Activated CD8-positive, alpha-beta memory T cell treated with anti-CD3 and anti-CD28 coated beads for 24 hours (primary cell): ENCODE results near the gene TMEM107.
A peak's percentile ranks its signal among the peaks of the same experiment; 100 is the strongest.
"Not testable (repeated sequence)": the region's sequence is repeated elsewhere in the genome, so short reads cannot be mapped to it uniquely, and the experiment has no call there.

Experiments used
- DNase-seq: peaks from one replicate; pipeline ENCODE4 v3.0.0-alpha.2; 2020

TMEM107 gene

GRCh38 chr17:8189041-8189710 lies 13.0 kb upstream of the TMEM107 start:
- DNase-seq, result peak; percentile 69

GRCh38 chr17:8188263-8188839 lies 12.2 kb upstream of the TMEM107 start:
- DNase-seq, result peak; percentile 66

GRCh38 chr17:8187517-8188262 lies 11.5 kb upstream of the TMEM107 start:
- peak; percentile 99 for DNase-seq

- DNase-seq, result peak; percentile 100
Observed at GRCh38 chr17:8186787-8187516, 10.8 kb upstream of the TMEM107 start.

- no peak for DNase-seq
Observed at GRCh38 chr17:8186446-8186786, 10.2 kb upstream of the TMEM107 start.

GRCh38 chr17:8185582-8186445 lies 9.6 kb upstream of the TMEM107 start:
- peak; percentile 100 for DNase-seq

GRCh38 chr17:8176998-8177731 lies 985 bp upstream of the TMEM107 start:
- no peak for DNase-seq

GRCh38 chr17:8175795-8176196 lies 384 bp downstream of the TMEM107 start:
- no peak for DNase-seq

- DNase-seq, result peak; percentile 62
Observed at GRCh38 chr17:8173871-8174322, 2.3 kb downstream of the TMEM107 start.

GRCh38 chr17:8173056-8173870 lies 2.9 kb downstream of the TMEM107 start:
- peak; percentile 87 for DNase-seq

- not testable (repeated sequence) for DNase-seq
Observed at GRCh38 chr17:8170186-8170585, 6.0 kb downstream of the TMEM107 start.

- DNase-seq, result no peak
Observed at GRCh38 chr17:8167526-8167925, 8.7 kb downstream of the TMEM107 start.

GRCh38 chr17:8166731-8167130 lies 9.4 kb downstream of the TMEM107 start:
- no peak for DNase-seq

GRCh38 chr17:8164815-8165131 lies 11.4 kb downstream of the TMEM107 start:
- DNase-seq, result no peak

GRCh38 chr17:8163978-8164814 lies 12.0 kb downstream of the TMEM107 start:
- peak; percentile 88 for DNase-seq

- DNase-seq, result peak; percentile 79
Observed at GRCh38 chr17:8162997-8163977, 12.9 kb downstream of the TMEM107 start.

GRCh38 chr17:8162233-8162996 lies 13.8 kb downstream of the TMEM107 start, which contains the start of gene VAMP2:
Gene VAMP2 (minus strand): TSS chr17:8162948. CDS start chr17:8162879, 69 bp downstream.
- DNase-seq, result peak; percentile 91
